GM23338 (cell line): ENCODE data around the gene IWS1. TPM values are rescaled to one million over a fixed set of nuclear protein-coding genes. Genes with fewer than 3 reads are reported as not detected.

Source experiments
- ATAC-seq: fragments of 200-7000 bp; cut with Tn5 transposase; 3 replicates; pipeline ENCODE4 v1.9.1; 2020
- DNase-seq: peaks from one replicate; pipeline ENCODE4 v3.0.0-alpha.2; 2015; ENCODE audit warnings: low spot score
- H2AFZ ChIP-seq: fragments of 200-600 bp; sonication (generic); 2 replicates; pipeline ENCODE4 v1.8.0; 2016; ENCODE audit warnings: antibody characterized with exemption, mild to moderate bottlenecking, moderate library complexity
- H3F3A ChIP-seq: fragments of 200-600 bp; sonication (generic); replicated peaks from 2 replicates; pipeline ENCODE4 v1.8.0; 2017; ENCODE audit warnings: antibody characterized with exemption, mixed run types, low read depth
- H3K27ac ChIP-seq: fragments of 200-600 bp; sonication (generic); 2 replicates; pipeline ENCODE4 v1.6.1; 2016; ENCODE audit warnings: low read depth
- H3K27me3 ChIP-seq: fragments of 200-600 bp; sonication (generic); 2 replicates; pipeline ENCODE4 v1.8.0; 2016; ENCODE audit warnings: mild to moderate bottlenecking, mixed run types, moderate library complexity; ENCODE audit not compliant: insufficient read depth
- H3K36me3 ChIP-seq: fragments of 200-600 bp; sonication (generic); 2 replicates; pipeline ENCODE4 v1.8.0; 2016; ENCODE audit warnings: mild to moderate bottlenecking; ENCODE audit not compliant: insufficient read depth
- H3K4me1 ChIP-seq: fragments of 200-600 bp; sonication (generic); 2 replicates; pipeline ENCODE4 v1.8.0; 2016; ENCODE audit warnings: mild to moderate bottlenecking, moderate library complexity; ENCODE audit not compliant: insufficient read depth
- H3K4me2 ChIP-seq: fragments of 200-600 bp; sonication (generic); 2 replicates; pipeline ENCODE4 v1.7.1; 2017; ENCODE audit warnings: mixed run types
- H3K4me3 ChIP-seq: fragments of 200-600 bp; sonication (generic); 2 replicates; pipeline ENCODE4 v1.6.1; 2016; ENCODE audit warnings: mixed run types
- H3K79me2 ChIP-seq: fragments of 200-600 bp; sonication (generic); replicated peaks from 2 replicates; pipeline ENCODE4 v1.8.0; 2017; ENCODE audit warnings: mild to moderate bottlenecking; ENCODE audit not compliant: insufficient read depth
- H3K9me2 ChIP-seq: fragments of 200-600 bp; sonication (generic); 2 replicates; pipeline ENCODE4 v1.8.0; 2017; ENCODE audit not compliant: insufficient read depth
- H4K20me1 ChIP-seq: fragments of 200-600 bp; sonication (generic); replicated peaks from 2 replicates; pipeline ENCODE4 v1.8.0; 2017; ENCODE audit warnings: mild to moderate bottlenecking; ENCODE audit not compliant: insufficient read depth
- H3K27ac Mint-ChIP-seq: 2 replicates; pipeline ENCODE4 v1.8.0; 2020; ENCODE audit warnings: inconsistent platforms, mild to moderate bottlenecking, moderate library complexity, mixed read lengths
- H3K27me3 Mint-ChIP-seq: 3 replicates; pipeline ENCODE4 v1.8.0; 2022; ENCODE audit warnings: low read depth, mild to moderate bottlenecking, moderate library complexity, mixed read lengths, inconsistent platforms; ENCODE audit not compliant: insufficient read depth, poor library complexity
- H3K36me3 Mint-ChIP-seq: 3 replicates; pipeline ENCODE4 v1.8.0; 2021; ENCODE audit warnings: low read depth, mild to moderate bottlenecking, inconsistent platforms, moderate library complexity, mixed read lengths
- H3K4me1 Mint-ChIP-seq: 3 replicates; pipeline ENCODE4 v1.8.0; 2020; ENCODE audit warnings: mild to moderate bottlenecking, inconsistent platforms, mixed read lengths
- H3K4me3 Mint-ChIP-seq: 3 replicates; pipeline ENCODE4 v1.8.0; 2021; ENCODE audit warnings: moderate library complexity, mild to moderate bottlenecking, inconsistent platforms, mixed read lengths
- H3K9me3 Mint-ChIP-seq: 3 replicates; pipeline ENCODE4 v1.8.0; 2020; ENCODE audit warnings: moderate library complexity, mild to moderate bottlenecking, inconsistent platforms, mixed read lengths
- CREB1 ChIP-seq: fragments of 250-450 bp; sonication (Bioruptor Pico); IDR thresholded peaks from 2 replicates; pipeline ENCODE4 v1.5.0; 2020; ENCODE audit warnings: low read depth, mild to moderate bottlenecking, moderate library complexity
- CTCF ChIP-seq, 2 experiments: fragments of 200-600 bp in 1 of 2; sonication (generic) in 1 of 2; conservative IDR thresholded peaks; 2 replicates each; pipeline versions ENCODE4 v1.5.1 to v1.6.1; 2016 to 2017; ENCODE audit warnings: antibody characterized with exemption in 2 of 2, low read depth in 2 of 2, mild to moderate bottlenecking in 2 of 2, moderate library complexity in 1 of 2
- ETS1 ChIP-seq: IDR thresholded peaks from 2 replicates; pipeline ENCODE4 v1.6.1; 2016; ENCODE audit warnings: antibody characterized with exemption
- EZH2 ChIP-seq: fragments of 200-600 bp; sonication (generic); IDR thresholded peaks from one replicate; pipeline ENCODE4 v1.8.0; 2017; ENCODE audit warnings: antibody characterized with exemption, mild to moderate bottlenecking, low read depth; ENCODE audit not compliant: unreplicated experiment
- EZH2phosphoT487 ChIP-seq: fragments of 200-600 bp; sonication (generic); IDR thresholded peaks from one replicate; pipeline ENCODE4 v1.8.1; 2018; ENCODE audit warnings: antibody characterized with exemption; ENCODE audit not compliant: unreplicated experiment
- JUNB ChIP-seq: IDR thresholded peaks from one replicate; pipeline ENCODE4 v1.6.1; 2016; ENCODE audit warnings: antibody characterized with exemption; ENCODE audit not compliant: unreplicated experiment
- NANOG ChIP-seq: IDR thresholded peaks from 2 replicates; pipeline ENCODE4 v1.6.1; 2016; ENCODE audit warnings: antibody characterized with exemption, borderline replicate concordance
- POLR2AphosphoS5 ChIP-seq: IDR thresholded peaks from 2 replicates; pipeline ENCODE4 v1.6.1; 2016; ENCODE audit warnings: antibody characterized with exemption, low read depth
- REST ChIP-seq: IDR thresholded peaks from one replicate; pipeline ENCODE4 v1.6.1; 2018; ENCODE audit warnings: antibody characterized with exemption; ENCODE audit not compliant: unreplicated experiment
- STAT1 ChIP-seq: IDR thresholded peaks from one replicate; pipeline ENCODE4 v1.6.1; 2016; ENCODE audit warnings: antibody characterized with exemption; ENCODE audit not compliant: unreplicated experiment
- ZNF114 ChIP-seq: fragments of 250-450 bp; sonication (Bioruptor Pico); IDR thresholded peaks from 2 replicates; pipeline ENCODE4 v1.5.0; 2020; ENCODE audit warnings: mild to moderate bottlenecking, moderate library complexity
- ZNF331 ChIP-seq: fragments of 250-450 bp; sonication (Bioruptor Pico); IDR thresholded peaks from 2 replicates; pipeline ENCODE4 v1.5.0; 2020; ENCODE audit warnings: low read depth, mild to moderate bottlenecking, moderate library complexity
- ZNF462 ChIP-seq: fragments of 250-450 bp; sonication (Bioruptor Pico); IDR thresholded peaks from 2 replicates; pipeline ENCODE4 v1.5.0; 2020; ENCODE audit warnings: mild to moderate bottlenecking, moderate library complexity
- polyA plus RNA-seq: library from polyadenylated mRNA; unstranded; fragments of >200 nt; fragmentation: Nextera tagmentation; extraction: Ambion mirVana; gene quantifications from 2 replicates; pipeline ENCODE4 v1.2.1, GENCODE V29; 2016
- total RNA-seq: library from RNA; depleted of rRNA; stranded (reverse); fragments of >200 nt; shearing (Covaris generic); gene quantifications from 2 replicates; pipeline ENCODE4 v1.2.3, GENCODE V29; 2014

Gene IWS1
- total and polyA plus RNA-seq, 2 experiments from 2014 or later = 82.8 to 97.2 TPM

- H4K20me1 ChIP-seq = 0 out of 2 replicates have a peak, but pooled peaks cover 11% of the 10 kb centered on the region
- H3K27me3 ChIP-seq = no peaks in the 10 kb centered on the region
- H3K9me2 ChIP-seq = no peaks in the 10 kb centered on the region
- peaks cover 13% of the 10 kb centered on the region for H3K4me1 ChIP-seq
- Mint-ChIP-seq H3K36me3 (peaks cover 85% of the 10 kb centered on the region), H3K4me3 (no peak overlapping the region), H3K27ac (no peak overlapping the region), H3K4me1 (peaks cover 21% of the 10 kb centered on the region), H3K9me3 (no peaks in the 10 kb centered on the region), H3K27me3 (no peaks in the 10 kb centered on the region)
- DNase-seq (no peak), ATAC-seq (no peak)
- no peaks in the 10 kb centered on the region; the same call in 1 of the 2 replicates for H3F3A ChIP-seq
- H3K79me2 ChIP-seq = no peaks in the 10 kb centered on the region; the same call in 1 of the 2 replicates
- no peak overlapping the region for H2AFZ ChIP-seq
- no peak overlapping the region for H3K4me3 ChIP-seq
- H3K36me3 ChIP-seq = peaks cover 53% of the 10 kb centered on the region
- TF ChIP-seq EZH2phosphoT487 (no peak), CTCF (conservative IDR thresholded peaks at IDR 0.05; ENCODE audit: low read depth in 2 of 2) (no peak), ETS1 (no peak), ZNF114 (CRISPR knock-in tag) (no peak), JUNB (no peak), ZNF462 (CRISPR knock-in tag) (no peak), CREB1 (CRISPR knock-in tag) (no peak), NANOG (no peak), STAT1 (no peak), EZH2 (no peak), POLR2AphosphoS5 (no peak), ZNF331 (CRISPR knock-in tag) (no peak), REST (no peak)
- no peak overlapping the region for H3K4me2 ChIP-seq
- H3K27ac ChIP-seq = no peak overlapping the region
These were observed 40.6 kb downstream of the IWS1 start for GRCh38 chr2:127485694-127486071.
